ENCODE measurements around the gene ZCCHC24. TPM values are rescaled to one million over a fixed set of nuclear protein-coding genes. Genes with fewer than 3 reads are reported as not detected.

The ZCCHC24 gene
- total RNA-seq, 4 donors from 2014 or later = 2.8 to 39.6 (median 9.3) TPM

GRCh38 chr10:79463578-79464496, 18.4 kb upstream of the ZCCHC24 start:
- H3K36me3 ChIP-seq = no peaks in the 10 kb centered on the region
- no peaks in the 10 kb centered on the region for H3K27me3 ChIP-seq
- TF ChIP-seq POLR2A (IDR thresholded peaks at IDR 0.05) = no peak
- no peak for TF ChIP-seq CTCF (IDR thresholded peaks at IDR 0.05)
- H3K9me3 ChIP-seq = no peaks in the 10 kb centered on the region
- H3K4me1 ChIP-seq = no peaks in the 10 kb centered on the region
- DNase-seq = no peak
- H3K4me3 ChIP-seq = no peak overlapping the region
- no peak overlapping the region for H3K27ac ChIP-seq

GRCh38 chr10:79460687-79461086, 15.3 kb upstream of the ZCCHC24 start:
- no peak for DNase-seq
- no peaks in the 10 kb centered on the region for H3K27me3 ChIP-seq
- H3K4me1 ChIP-seq = no peaks in the 10 kb centered on the region
- no peak overlapping the region for H3K4me3 ChIP-seq
- no peaks in the 10 kb centered on the region for H3K36me3 ChIP-seq
- TF ChIP-seq CTCF (IDR thresholded peaks at IDR 0.05) (no peak), POLR2A (IDR thresholded peaks at IDR 0.05) (no peak)
- no peaks in the 10 kb centered on the region for H3K9me3 ChIP-seq
- no peak overlapping the region for H3K27ac ChIP-seq

GRCh38 chr10:79459243-79459642, 13.8 kb upstream of the ZCCHC24 start:
- DNase-seq = no peak
- no peaks in the 10 kb centered on the region for H3K36me3 ChIP-seq
- H3K27me3 ChIP-seq = no peaks in the 10 kb centered on the region
- TF ChIP-seq CTCF (IDR thresholded peaks at IDR 0.05) = no peak
- no peaks in the 10 kb centered on the region for H3K4me1 ChIP-seq
- no peak overlapping the region for H3K27ac ChIP-seq
- H3K4me3 ChIP-seq = no peak overlapping the region
- no peaks in the 10 kb centered on the region for H3K9me3 ChIP-seq

- no peak overlapping the region for H3K4me3 ChIP-seq
- no peak for TF ChIP-seq POLR2A (IDR thresholded peaks at IDR 0.05)
- TF ChIP-seq CTCF (IDR thresholded peaks at IDR 0.05) = no peak
- no peaks in the 10 kb centered on the region for H3K9me3 ChIP-seq
- H3K27ac ChIP-seq = no peak overlapping the region
- no peak for DNase-seq
- H3K4me1 ChIP-seq = no peaks in the 10 kb centered on the region
- H3K36me3 ChIP-seq = no peaks in the 10 kb centered on the region
- H3K27me3 ChIP-seq = no peaks in the 10 kb centered on the region
Measured at GRCh38 chr10:79458483-79458882, 13.1 kb upstream of the ZCCHC24 start.

GRCh38 chr10:79457256-79457785, 11.9 kb upstream of the ZCCHC24 start:
- Histone ChIP-seq H3K36me3 (no peaks in the 10 kb centered on the region), H3K9me3 (no peaks in the 10 kb centered on the region), H3K4me1 (no peaks in the 10 kb centered on the region), H3K27ac (no peak overlapping the region), H3K4me3 (no peak overlapping the region), H3K27me3 (no peaks in the 10 kb centered on the region)
- TF ChIP-seq POLR2A (IDR thresholded peaks at IDR 0.05) = no peak
- TF ChIP-seq CTCF (IDR thresholded peaks at IDR 0.05) = no peak
- DNase-seq = no peak

Data from Peyer's patch (tissue), 4 donors.